Thoracic aorta (tissue), 2 donors: ENCODE measurements around the gene CNNM3. TPM values are rescaled to one million over a fixed set of nuclear protein-coding genes. Genes with fewer than 3 reads are reported as not detected.
A peak's percentile ranks its signal among the peaks of the same experiment; 100 is the strongest.

Experiments
- ATAC-seq: fragments of 150-250 bp; one replicate; pipeline ENCODE4 v1.8.0; 2017; ENCODE audit warnings: low read depth; ENCODE audit not compliant: insufficient number of reproducible peaks, low FRiP score
- DNase-seq: peaks from one replicate; pipeline ENCODE4 v3.0.0-alpha.2; 2020; ENCODE audit warnings: low spot score
- H3K27ac ChIP-seq, 2 donors: fragments of 200-600 bp; sonication (generic); 1 replicate in 1 of 2; 2 replicates in 1 of 2; pipeline ENCODE4 v1.5.1; 2016; ENCODE audit warnings: mild to moderate bottlenecking in 2 of 2, moderate library complexity in 2 of 2
- H3K27me3 ChIP-seq: fragments of 200-600 bp; sonication (generic); replicated peaks from 2 replicates; pipeline ENCODE4 v1.6.0; 2016; ENCODE audit warnings: mild to moderate bottlenecking; ENCODE audit not compliant: insufficient read depth
- H3K36me3 ChIP-seq: fragments of 200-600 bp; sonication (generic); one replicate; pipeline ENCODE4 v1.5.1; 2016
- H3K4me1 ChIP-seq, 2 donors: fragments of 200-600 bp; sonication (generic); 1 replicate in 1 of 2; 2 replicates in 1 of 2; pipeline versions ENCODE4 v1.5.1 to v1.6.0; 2016; ENCODE audit warnings: low read depth in 2 of 2, mild to moderate bottlenecking in 1 of 2; ENCODE audit not compliant: control insufficient read depth in 1 of 2
- H3K4me3 ChIP-seq: fragments of 200-600 bp; sonication (generic); 2 replicates; pipeline ENCODE4 v1.5.1; 2016; ENCODE audit warnings: mild to moderate bottlenecking
- H3K9me3 ChIP-seq: fragments of 200-600 bp; sonication (generic); 2 replicates; pipeline ENCODE4 v1.5.1; 2016
- CTCF ChIP-seq: fragments of 200-600 bp; sonication (generic); IDR thresholded peaks from one replicate; pipeline ENCODE4 v1.5.1; 2019; ENCODE audit warnings: antibody characterized with exemption
- total RNA-seq, 2 donors: library from RNA; depleted of rRNA; stranded (reverse); fragments of >200 nt; gene quantifications; one replicate each; pipeline versions ENCODE4 v1.1.0 to v1.2.3, GENCODE V29; 2016

CNNM3 gene
- total RNA-seq, 2 donors from 2014 or later: 11.5 to 14.3 TPM

- TF ChIP-seq CTCF: no peak
- DNase-seq (no peak), ATAC-seq (no peak)
- no peaks in the 10 kb centered on the region for H3K4me1 ChIP-seq
- no peak overlapping the region for H3K27ac ChIP-seq
- peaks cover 22% of the 10 kb centered on the region for H3K36me3 ChIP-seq
- no peak overlapping the region for H3K4me3 ChIP-seq
- H3K27me3 ChIP-seq: no peaks in the 10 kb centered on the region
- no peaks in the 10 kb centered on the region for H3K9me3 ChIP-seq
Observed at GRCh38 chr2:96848264-96848663, 32.2 kb downstream of the CNNM3 start.

GRCh38 chr2:96852667-96853066 is 36.6 kb downstream of the CNNM3 start:
- DNase-seq (no peak), ATAC-seq (no peak)
- peaks cover 29% of the 10 kb centered on the region for H3K36me3 ChIP-seq
- no peak overlapping the region for H3K4me3 ChIP-seq
- H3K27ac ChIP-seq: no peak overlapping the region
- H3K4me1 ChIP-seq: peaks cover 7 to 10% of the 10 kb centered on the region in 2 donors
- no peaks in the 10 kb centered on the region for H3K9me3 ChIP-seq
- no peak for TF ChIP-seq CTCF
- no peaks in the 10 kb centered on the region for H3K27me3 ChIP-seq

DNA sequence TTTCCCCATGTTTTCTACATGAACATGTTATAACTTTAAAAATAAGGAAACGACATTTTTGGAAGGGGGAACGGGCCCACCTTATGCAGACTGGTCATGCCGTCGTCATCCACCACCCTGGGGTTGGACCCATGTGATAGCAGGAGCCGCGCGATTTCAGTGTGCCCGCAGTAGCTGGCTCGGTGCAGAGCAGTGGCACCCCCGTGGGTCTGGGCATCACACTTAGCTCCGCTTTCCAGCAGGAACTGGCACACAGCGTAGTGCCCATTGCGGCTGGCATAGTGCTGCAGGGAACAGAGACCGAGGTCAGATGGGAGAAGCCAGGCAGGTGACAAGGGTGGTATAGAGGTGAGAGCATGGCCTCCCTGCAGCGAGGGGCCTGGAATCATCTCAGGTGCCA is 37.3 kb downstream of the CNNM3 start:
- Histone ChIP-seq H3K4me3 (no peak overlapping the region), H3K9me3 (no peaks in the 10 kb centered on the region), H3K27ac (no peak overlapping the region), H3K4me1 (peaks cover 7 to 10% of the 10 kb centered on the region in 2 donors), H3K27me3 (no peaks in the 10 kb centered on the region), H3K36me3 (peaks cover 26% of the 10 kb centered on the region)
- no peak for TF ChIP-seq CTCF
- DNase-seq: no peak
- ATAC-seq: no peak

- TF ChIP-seq CTCF: no peak
- no peaks in the 10 kb centered on the region for H3K27me3 ChIP-seq
- DNase-seq (no peak), ATAC-seq (no peak)
- peaks cover 16 to 30% of the 10 kb centered on the region in 2 donors for H3K4me1 ChIP-seq
- peak overlapping the region; percentile 93 for H3K4me3 ChIP-seq
- peak overlapping the region; percentile 42 to 86 for H3K27ac ChIP-seq
- no peaks in the 10 kb centered on the region for H3K9me3 ChIP-seq
- H3K36me3 ChIP-seq: peaks cover 30% of the 10 kb centered on the region
Observed at GRCh38 chr2:96856776-96857666, 41.0 kb downstream of the CNNM3 start.

DNA sequence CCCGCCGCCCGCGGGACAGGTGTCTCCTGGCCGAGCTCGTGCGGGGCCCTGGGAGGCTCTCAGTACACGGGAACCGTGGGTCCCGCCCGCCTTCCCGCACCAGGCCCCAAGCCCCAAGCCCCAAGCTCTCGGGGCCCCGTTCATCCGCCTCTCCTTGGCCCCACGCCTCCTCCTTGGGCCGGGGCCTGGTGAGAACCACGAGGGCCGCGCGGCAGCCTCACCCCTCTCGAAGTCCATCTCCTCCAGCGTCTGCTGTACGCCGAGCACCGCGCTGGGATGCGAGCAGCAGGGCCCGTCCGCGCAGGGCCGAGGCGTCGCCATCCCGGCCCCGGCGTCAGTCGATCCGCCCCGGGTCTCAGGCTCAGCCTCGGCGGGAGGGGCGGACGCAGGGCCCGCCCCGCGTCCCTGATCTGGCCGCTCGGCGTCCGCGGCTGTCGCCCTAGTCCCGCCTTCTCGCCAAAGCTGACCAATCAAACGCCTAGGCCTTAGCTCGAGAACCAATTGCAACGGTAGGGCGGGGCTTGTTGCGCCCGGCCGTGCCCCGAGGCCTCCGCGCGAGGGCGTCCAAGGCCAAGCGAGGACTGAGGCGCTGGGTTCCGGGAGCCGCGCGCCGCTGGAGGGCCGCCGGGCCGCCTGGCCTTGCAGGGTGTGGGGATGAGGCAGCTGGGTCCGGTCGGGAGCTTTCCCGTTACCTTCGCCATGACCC is 41.8 kb downstream of the CNNM3 start, which contains the start of gene ANKRD39:
ANKRD39 (minus strand) TSS at position 350 of the 706 bp plus-strand sequence; CDS start at position 321, 29 bp downstream.
- Histone ChIP-seq H3K27ac (peak within 1 kb of the TSS; percentile 75 to 86), H3K4me3 (peak within 1 kb of the TSS; percentile 93), H3K9me3 (no peaks in the 10 kb centered on the region), H3K4me1 (peaks cover 16 to 30% of the 10 kb centered on the region in 2 donors), H3K27me3 (no peaks in the 10 kb centered on the region), H3K36me3 (peaks cover 33% of the 10 kb centered on the region)
- TF ChIP-seq CTCF: peak; percentile 69
- ATAC-seq (peak; percentile 96), DNase-seq (peak; percentile 91)
